Brain microvascular endothelial cell (primary cell): ENCODE data around the gene TMPRSS9.
"Not testable (repeated sequence)": the region's sequence is repeated elsewhere in the genome, so short reads cannot be mapped to it uniquely, and the experiment has no call there.

Source experiments
- DNase-seq: peaks from one replicate; pipeline ENCODE4 v3.0.0-alpha.2; 2020
- H3K27ac ChIP-seq: fragments of 250-450 bp; sonication (Bioruptor Pico); 2 replicates; pipeline ENCODE4 v1.5.1; 2020; ENCODE audit warnings: mild to moderate bottlenecking, moderate library complexity
- H3K27me3 ChIP-seq: fragments of 250-450 bp; sonication (Bioruptor Pico); replicated peaks from 2 replicates; pipeline ENCODE4 v1.5.1; 2020; ENCODE audit warnings: mild to moderate bottlenecking
- H3K36me3 ChIP-seq: fragments of 250-450 bp; sonication (Bioruptor Pico); replicated peaks from 2 replicates; pipeline ENCODE4 v1.5.1; 2020; ENCODE audit warnings: mild to moderate bottlenecking
- H3K4me3 ChIP-seq: 2 replicates; pipeline ENCODE4 v1.5.1; 2011; ENCODE audit warnings: low read depth, mild to moderate bottlenecking, control low read depth, low read length, moderate library complexity
- CTCF ChIP-seq: IDR thresholded peaks from 2 replicates; pipeline ENCODE4 v1.5.1; 2011; ENCODE audit warnings: low read depth, mild to moderate bottlenecking, moderate library complexity, low read length, control low read depth, inconsistent platforms; ENCODE audit errors: missing control alignments
- in situ Hi-C: cut with HindIII; loops from 2 replicates; pipeline ENCODE4 v1.10.0; 2017; ENCODE audit warnings: low sequenced_read_pairs, low pct_ligation_motif_present

Gene TMPRSS9

DNA sequence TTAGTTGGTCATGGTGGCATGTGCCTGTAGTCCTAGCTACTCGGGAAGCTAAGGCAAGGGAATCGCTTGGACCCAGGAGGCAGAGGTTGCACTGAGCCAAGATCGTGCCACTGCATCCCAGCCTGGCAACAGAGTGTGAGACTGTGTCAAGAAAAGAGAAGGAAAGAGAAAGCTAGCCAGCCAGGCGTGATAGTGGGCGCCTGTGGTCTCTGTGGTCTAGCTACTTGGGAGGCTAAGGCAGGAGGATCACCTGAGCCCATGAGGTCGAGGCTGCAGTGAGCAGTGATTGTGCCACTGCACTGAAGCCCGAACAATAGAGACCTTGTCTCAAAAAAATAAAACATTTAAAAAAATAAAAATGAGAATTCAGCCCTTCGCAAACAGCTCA, 34.0 kb downstream of the TMPRSS9 start:
- in situ Hi-C loops: no loop called here
- peaks cover 1% of the 10 kb centered on the region for H3K27me3 ChIP-seq
- no peak overlapping the region for H3K27ac ChIP-seq
- no peak overlapping the region for H3K4me3 ChIP-seq
- H3K36me3 ChIP-seq: no peaks in the 10 kb centered on the region
- no peak for TF ChIP-seq CTCF
- DNase-seq: no peak

DNA sequence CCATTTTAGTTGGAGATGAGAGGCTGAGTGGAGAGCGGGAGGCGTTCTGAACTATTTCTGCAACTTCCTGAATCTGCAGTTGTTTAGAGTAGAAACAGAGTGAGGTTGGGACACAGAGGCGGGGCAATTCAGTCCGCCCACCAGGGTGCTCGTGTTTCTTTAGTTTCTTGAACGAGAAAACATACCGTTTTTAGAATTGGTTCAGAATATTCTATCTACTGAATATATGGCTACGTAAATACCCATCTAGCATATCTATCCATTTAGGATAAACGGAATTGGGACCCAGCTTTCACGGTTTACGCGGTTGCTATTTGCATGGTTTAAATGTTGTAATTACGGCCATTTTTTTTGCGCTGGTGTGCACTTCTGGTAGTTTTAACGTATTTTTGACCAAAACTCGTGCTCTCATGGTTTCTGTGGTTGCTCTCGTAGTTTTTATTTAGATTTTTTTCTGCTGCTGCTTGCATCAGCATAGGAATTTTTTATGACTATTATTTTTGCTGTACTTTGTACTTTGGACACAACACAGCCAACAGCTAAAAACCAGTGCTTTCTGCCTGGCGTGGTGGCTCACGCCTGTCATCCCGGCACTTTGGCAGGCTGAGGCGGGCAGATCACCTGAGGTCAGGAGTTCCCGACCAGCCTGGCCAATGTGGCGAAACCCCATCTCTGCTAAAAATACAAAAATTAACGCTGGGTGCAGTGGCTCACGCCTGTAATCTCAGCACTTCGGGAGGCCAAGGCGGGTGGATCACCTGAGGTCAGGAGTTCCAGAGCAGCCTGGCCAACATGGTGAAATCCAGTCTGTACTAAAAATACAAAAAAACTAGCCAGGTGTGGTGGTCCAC, 34.6 kb downstream of the TMPRSS9 start:
- Histone ChIP-seq H3K27me3 (peaks cover under 1% of the 10 kb centered on the region), H3K4me3 (no peak overlapping the region), H3K27ac (no peak overlapping the region), H3K36me3 (no peaks in the 10 kb centered on the region)
- in situ Hi-C loops: no loop called here
- no peak for DNase-seq
- no peak for TF ChIP-seq CTCF

- H3K36me3 ChIP-seq, H3K27ac ChIP-seq, H3K27me3 ChIP-seq, in situ Hi-C loops, H3K4me3 ChIP-seq, DNase-seq: not testable (repeated sequence)
Observed at GRCh38 chr19:2395293-2395829, 35.3 kb downstream of the TMPRSS9 start.

GRCh38 chr19:2397173-2397572, 37.1 kb downstream of the TMPRSS9 start:
- H3K36me3 ChIP-seq, H3K27me3 ChIP-seq, H3K4me3 ChIP-seq, in situ Hi-C loops, H3K27ac ChIP-seq, DNase-seq: not testable (repeated sequence)

- Histone ChIP-seq H3K27ac (no peak overlapping the region), H3K4me3 (no peak overlapping the region), H3K36me3 (no peaks in the 10 kb centered on the region), H3K27me3 (no peaks in the 10 kb centered on the region)
- DNase-seq: no peak
- TF ChIP-seq CTCF: no peak
- in situ Hi-C loops: no loop called here
Observed at GRCh38 chr19:2398735-2399305, 38.8 kb downstream of the TMPRSS9 start.

GRCh38 chr19:2399582-2399981, 39.5 kb downstream of the TMPRSS9 start:
- no peak for TF ChIP-seq CTCF
- Histone ChIP-seq H3K27ac (no peak overlapping the region), H3K36me3 (no peaks in the 10 kb centered on the region), H3K4me3 (no peak overlapping the region), H3K27me3 (no peaks in the 10 kb centered on the region)
- in situ Hi-C loops: no loop called here
- no peak for DNase-seq
